Endodermal cell (in vitro differentiated cells): ENCODE results near the gene RANBP1. TPM values are rescaled to one million over a fixed set of nuclear protein-coding genes. Genes with fewer than 3 reads are reported as not detected.

Source experiments
- DNase-seq: peaks from one replicate; pipeline ENCODE4 v3.0.0-alpha.2; 2017
- H3K27ac ChIP-seq: 2 replicates; pipeline ENCODE4 v1.5.1; 2013; ENCODE audit warnings: mild to moderate bottlenecking, low read depth, low read length, moderate library complexity
- H3K27me3 ChIP-seq: 2 replicates; pipeline ENCODE4 v1.6.1; 2013; ENCODE audit warnings: mild to moderate bottlenecking, low read length, moderate library complexity; ENCODE audit not compliant: insufficient read depth, control insufficient read depth, poor library complexity, severe bottlenecking
- H3K36me3 ChIP-seq: 2 replicates; pipeline ENCODE4 v1.7.0; 2013; ENCODE audit warnings: mild to moderate bottlenecking, low read length, moderate library complexity; ENCODE audit not compliant: control insufficient read depth, insufficient read depth
- H3K4me1 ChIP-seq: one replicate; pipeline ENCODE4 v1.7.0; 2013; ENCODE audit warnings: low read length; ENCODE audit not compliant: control insufficient read depth, insufficient read depth
- H3K4me3 ChIP-seq: 2 replicates; pipeline ENCODE4 v1.5.1; 2013; ENCODE audit warnings: mild to moderate bottlenecking, low read length, moderate library complexity
- H3K9ac ChIP-seq: 2 replicates; pipeline ENCODE4 v1.6.1; 2013; ENCODE audit warnings: mild to moderate bottlenecking, low read length, moderate library complexity; ENCODE audit not compliant: poor library complexity, severe bottlenecking; ENCODE audit errors: extremely low read depth
- H3K9me3 ChIP-seq: 2 replicates; pipeline ENCODE4 v1.6.1; 2013; ENCODE audit warnings: mild to moderate bottlenecking, low read length, moderate library complexity; ENCODE audit not compliant: control insufficient read depth
- H3K27ac Mint-ChIP-seq: 2 replicates; pipeline ENCODE4 v1.8.0; 2020; ENCODE audit warnings: mixed read lengths
- H3K27me3 Mint-ChIP-seq: 2 replicates; pipeline ENCODE4 v1.8.0; 2021; ENCODE audit warnings: mild to moderate bottlenecking, mixed read lengths; ENCODE audit not compliant: insufficient read depth
- H3K36me3 Mint-ChIP-seq: 2 replicates; pipeline ENCODE4 v1.8.0; 2020; ENCODE audit warnings: low read depth, mixed read lengths
- H3K4me1 Mint-ChIP-seq: 2 replicates; pipeline ENCODE4 v1.8.0; 2020; ENCODE audit warnings: mixed read lengths
- H3K4me3 Mint-ChIP-seq: 2 replicates; pipeline ENCODE4 v1.8.0; 2020; ENCODE audit warnings: mild to moderate bottlenecking, moderate library complexity, mixed read lengths
- H3K9me3 Mint-ChIP-seq: 2 replicates; pipeline ENCODE4 v1.8.0; 2020; ENCODE audit warnings: mild to moderate bottlenecking, mixed read lengths
- WGBS, 2 experiments: methylation state at CpG; one replicate each; pipeline versions ENCODE4 v1.1.5 to v1.1.7; 2013; ENCODE audit warnings: missing lambda C conversion rate in 2 of 2, mixed read lengths in 1 of 2; ENCODE audit not compliant: insufficient coverage in 1 of 2, insufficient read length in 1 of 2; 5-methylcytosine and 5-hydroxymethylcytosine counted together
- total RNA-seq, 2 donors: library from RNA; stranded (reverse); fragmentation: NEBNext Ultra II Directional in 1 of 2; extraction: Animal tissue kit (Norgen Biotek cat#: 25700) in 1 of 2; gene quantifications; 2 replicates in 1 of 2; 3 replicates in 1 of 2; pipeline ENCODE4 v1.2.1, GENCODE V29; 2021
- TF ChIP-seq, protein P1 (sequence below): fragments of 200-600 bp; sonication (generic); conservative IDR thresholded peaks from 2 replicates; pipeline ENCODE4 v1.5.0; 2021; ENCODE audit warnings: antibody characterized with exemption, mild to moderate bottlenecking

The RANBP1 gene
- total RNA-seq, 2 donors from 2014 or later: 320 to 415 TPM

DNA sequence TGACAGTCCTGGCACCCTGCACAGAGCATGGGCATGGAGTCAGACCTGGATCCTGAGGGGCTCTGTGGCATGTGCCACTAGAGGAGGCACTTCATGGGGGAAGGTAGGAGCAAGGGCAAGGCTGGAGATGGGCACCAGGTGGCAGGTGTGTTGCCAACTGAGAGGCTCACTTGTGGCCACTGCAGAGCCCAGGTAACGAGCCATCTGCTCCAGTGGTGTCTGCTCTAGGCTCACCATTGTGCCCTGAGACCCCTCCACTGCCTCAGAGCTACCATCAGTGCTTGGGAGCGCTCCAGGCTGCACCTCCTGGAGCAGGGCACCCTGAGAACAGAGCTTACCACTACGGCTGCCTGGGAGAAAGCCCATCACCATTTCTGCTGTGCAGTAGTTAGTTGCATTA, 14.4 kb downstream of the RANBP1 start:
- Histone ChIP-seq H3K27me3 (no peaks in the 10 kb centered on the region), H3K27ac (peak overlapping the region; percentile 57), H3K9ac (no peak overlapping the region), H3K36me3 (peaks cover 33% of the 10 kb centered on the region), H3K4me3 (no peak overlapping the region), H3K4me1 (no peaks in the 10 kb centered on the region), H3K9me3 (no peaks in the 10 kb centered on the region)
- peak overlapping the region; percentile 46 for H3K4me3 Mint-ChIP-seq
- TF ChIP-seq, protein P1, sequence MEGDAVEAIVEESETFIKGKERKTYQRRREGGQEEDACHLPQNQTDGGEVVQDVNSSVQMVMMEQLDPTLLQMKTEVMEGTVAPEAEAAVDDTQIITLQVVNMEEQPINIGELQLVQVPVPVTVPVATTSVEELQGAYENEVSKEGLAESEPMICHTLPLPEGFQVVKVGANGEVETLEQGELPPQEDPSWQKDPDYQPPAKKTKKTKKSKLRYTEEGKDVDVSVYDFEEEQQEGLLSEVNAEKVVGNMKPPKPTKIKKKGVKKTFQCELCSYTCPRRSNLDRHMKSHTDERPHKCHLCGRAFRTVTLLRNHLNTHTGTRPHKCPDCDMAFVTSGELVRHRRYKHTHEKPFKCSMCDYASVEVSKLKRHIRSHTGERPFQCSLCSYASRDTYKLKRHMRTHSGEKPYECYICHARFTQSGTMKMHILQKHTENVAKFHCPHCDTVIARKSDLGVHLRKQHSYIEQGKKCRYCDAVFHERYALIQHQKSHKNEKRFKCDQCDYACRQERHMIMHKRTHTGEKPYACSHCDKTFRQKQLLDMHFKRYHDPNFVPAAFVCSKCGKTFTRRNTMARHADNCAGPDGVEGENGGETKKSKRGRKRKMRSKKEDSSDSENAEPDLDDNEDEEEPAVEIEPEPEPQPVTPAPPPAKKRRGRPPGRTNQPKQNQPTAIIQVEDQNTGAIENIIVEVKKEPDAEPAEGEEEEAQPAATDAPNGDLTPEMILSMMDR: peak; percentile 16
- H3K27me3 Mint-ChIP-seq: no peaks in the 10 kb centered on the region
- WGBS, 2 experiments: 92% methylated on average over 3 of the region's 3 CpGs; no CpG with 5 or more reads in 1 of the 2 experiments
- no peaks in the 10 kb centered on the region for H3K4me1 Mint-ChIP-seq
- no peaks in the 10 kb centered on the region for H3K9me3 Mint-ChIP-seq
- peaks cover 27% of the 10 kb centered on the region for H3K36me3 Mint-ChIP-seq
- no peak overlapping the region for H3K27ac Mint-ChIP-seq
- DNase-seq: peak; percentile 68

DNA sequence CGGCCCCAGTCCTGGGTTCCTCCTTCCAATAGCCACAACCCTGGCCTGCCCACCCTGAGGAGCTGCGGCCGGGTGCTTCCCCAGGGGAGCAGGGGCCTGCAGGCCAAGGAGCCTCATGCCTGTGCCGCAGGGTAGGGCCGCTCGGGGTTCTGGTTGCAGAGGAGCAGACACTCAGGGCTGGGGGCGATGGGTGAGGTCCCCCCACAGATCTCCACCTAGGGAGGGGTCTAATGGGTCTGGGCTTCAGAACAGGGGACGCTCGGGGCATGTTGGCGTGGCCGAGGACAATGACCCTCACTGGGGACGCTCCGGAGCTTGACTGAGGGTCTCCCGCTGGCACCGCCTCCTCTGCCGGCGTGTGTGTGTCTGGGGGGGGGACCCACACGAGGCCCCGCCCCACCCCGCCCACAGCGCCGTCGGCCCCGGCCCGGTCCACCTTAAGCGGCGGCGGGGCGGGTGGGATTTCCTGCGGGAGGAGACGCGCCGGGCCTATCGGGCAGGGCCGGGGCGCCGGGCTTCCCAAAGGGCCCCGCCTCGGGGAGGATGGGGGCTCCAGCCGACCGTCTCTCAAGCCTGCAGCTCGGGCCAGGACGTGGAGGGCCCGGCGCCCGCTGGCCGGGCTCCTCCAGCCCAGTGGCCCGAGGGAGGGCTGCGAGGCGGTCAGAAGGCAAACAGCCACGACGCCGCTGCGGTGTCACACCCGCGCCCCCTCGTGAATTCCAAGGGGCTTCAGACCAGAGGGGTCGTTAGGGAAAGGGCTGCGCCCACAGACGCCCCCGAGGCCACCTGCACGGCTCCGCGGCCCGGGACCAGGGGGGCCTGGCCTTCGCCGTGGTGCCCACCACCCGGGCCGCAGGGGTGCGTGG, 15.1 kb downstream of the RANBP1 start:
- H3K4me1 ChIP-seq: no peaks in the 10 kb centered on the region
- H3K27me3 Mint-ChIP-seq: no peaks in the 10 kb centered on the region
- no peak overlapping the region for H3K27ac Mint-ChIP-seq
- TF ChIP-seq, protein P1: no peak
- peak overlapping the region; percentile 73 for H3K27ac ChIP-seq
- peak overlapping the region; percentile 46 for H3K4me3 Mint-ChIP-seq
- H3K36me3 Mint-ChIP-seq: peaks cover 22% of the 10 kb centered on the region
- no peaks in the 10 kb centered on the region for H3K4me1 Mint-ChIP-seq
- H3K4me3 ChIP-seq: peak overlapping the region; percentile 70
- peaks cover 27% of the 10 kb centered on the region for H3K36me3 ChIP-seq
- H3K9me3 Mint-ChIP-seq: no peaks in the 10 kb centered on the region
- DNase-seq: peak; percentile 86
- no peaks in the 10 kb centered on the region for H3K9me3 ChIP-seq
- H3K27me3 ChIP-seq: no peaks in the 10 kb centered on the region
- no peak overlapping the region for H3K9ac ChIP-seq
- 0 to 12% methylated on average over 9 to 69 of the region's 70 CpGs for WGBS, 2 experiments

DNA sequence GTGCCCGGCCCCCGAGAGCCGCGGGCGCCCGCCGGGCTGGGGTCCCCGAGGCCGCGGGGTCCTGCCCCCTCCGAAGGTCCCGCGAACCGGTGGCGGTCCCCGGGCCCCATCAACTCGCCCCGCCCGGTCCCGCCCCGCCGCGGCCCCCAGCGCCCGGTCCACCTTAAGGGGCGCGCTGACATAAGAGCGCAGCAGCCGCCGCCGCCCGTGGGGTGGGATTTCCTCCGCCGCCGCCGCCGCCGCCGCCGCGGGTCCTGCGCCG, 15.6 kb downstream of the RANBP1 start, which contains the start of gene ZDHHC8:
ZDHHC8 (plus strand) TSS at position 208 of the 262 bp plus-strand sequence. CDS start 144 bp downstream, outside the sequence.
- Histone ChIP-seq H3K9ac (peak within 1 kb of the TSS; percentile 6), H3K9me3 (no peaks in the 10 kb centered on the region), H3K36me3 (peaks cover 21% of the 10 kb centered on the region), H3K27me3 (no peaks in the 10 kb centered on the region), H3K4me3 (peak within 1 kb of the TSS; percentile 75), H3K27ac (peak within 1 kb of the TSS; percentile 73), H3K4me1 (no peaks in the 10 kb centered on the region)
- WGBS, 2 experiments: 0% methylated on average over 43 of the region's 43 CpGs; no CpG with 5 or more reads in 1 of the 2 experiments
- no peak within 1 kb of the TSS for H3K27ac Mint-ChIP-seq
- no peak for DNase-seq
- TF ChIP-seq, protein P1: no peak
- peak within 1 kb of the TSS; percentile 57 for H3K4me3 Mint-ChIP-seq
- no peaks in the 10 kb centered on the region for H3K27me3 Mint-ChIP-seq
- no peaks in the 10 kb centered on the region for H3K9me3 Mint-ChIP-seq
- H3K36me3 Mint-ChIP-seq: peaks cover 16% of the 10 kb centered on the region
- no peaks in the 10 kb centered on the region for H3K4me1 Mint-ChIP-seq
